CD4-positive, alpha-beta T cell treated with Interleukin-4 for 4 hours (primary cell): Measurements from ENCODE around the gene ADGRB3.

Source experiments
- DNase-seq: peaks from one replicate; pipeline ENCODE4 v3.0.0-alpha.2; 2020

The ADGRB3 gene

GRCh38 chr6:68709882-68710281 lies 74.8 kb downstream of the ADGRB3 start:
- no peak for DNase-seq

- DNase-seq, result no peak
Observed at GRCh38 chr6:68710496-68710895, 75.4 kb downstream of the ADGRB3 start.

DNA sequence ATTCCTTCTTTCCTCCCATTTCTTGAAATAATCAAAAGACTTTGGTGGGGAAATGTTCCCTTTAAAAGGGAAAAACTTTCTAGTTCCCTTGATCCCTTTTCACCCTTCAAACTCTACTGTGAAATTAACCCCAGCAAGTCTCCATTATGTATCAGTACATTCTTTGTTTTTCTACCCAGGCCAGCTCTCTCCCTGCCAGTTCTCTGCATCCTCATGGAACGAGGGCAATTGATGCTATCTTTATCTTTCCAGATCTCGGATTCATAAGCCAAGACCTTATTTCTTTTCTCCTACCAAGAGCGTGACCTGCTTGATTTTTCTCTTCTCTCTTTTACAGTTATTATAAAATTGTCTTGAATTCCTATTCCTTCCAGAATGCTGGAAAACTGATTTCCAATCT lies 75.8 kb downstream of the ADGRB3 start:
- DNase-seq, result no peak

- no peak for DNase-seq
Observed at GRCh38 chr6:68711386-68712000, 76.4 kb downstream of the ADGRB3 start.

- DNase-seq, result no peak
Observed at GRCh38 chr6:68716620-68717019, 81.5 kb downstream of the ADGRB3 start.

DNA sequence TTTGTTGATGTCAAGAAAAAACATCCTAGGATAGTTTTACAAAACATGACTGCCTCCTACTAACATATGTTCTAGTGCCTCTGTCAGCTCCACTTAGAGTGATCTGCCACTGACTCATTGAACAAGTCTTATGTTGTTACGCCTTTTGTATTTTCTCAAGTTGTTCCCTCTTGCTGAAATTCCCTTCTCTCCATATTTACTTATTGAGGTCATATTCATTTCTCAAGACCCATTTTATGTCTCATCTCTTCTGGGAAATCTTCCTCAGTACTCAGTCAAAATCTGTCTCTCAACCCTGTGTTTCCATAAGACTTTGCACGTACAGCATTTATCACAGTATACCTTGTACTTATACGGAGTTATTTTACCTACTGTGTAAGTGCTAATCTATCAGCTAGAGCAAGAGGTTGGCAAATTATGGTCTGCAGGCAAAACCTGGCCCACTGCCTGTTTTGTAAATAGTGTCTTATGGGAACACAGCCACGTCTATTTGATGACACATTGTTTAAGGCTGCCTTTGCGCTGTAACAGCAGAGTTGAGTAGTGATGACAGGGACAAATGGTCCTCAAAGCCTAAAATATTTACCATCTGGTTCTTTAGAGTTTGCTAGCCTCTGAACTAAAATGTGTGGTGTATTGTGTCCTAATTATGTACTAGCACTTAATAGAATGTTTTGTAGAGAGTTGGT lies 83.4 kb downstream of the ADGRB3 start:
- no peak for DNase-seq

DNA sequence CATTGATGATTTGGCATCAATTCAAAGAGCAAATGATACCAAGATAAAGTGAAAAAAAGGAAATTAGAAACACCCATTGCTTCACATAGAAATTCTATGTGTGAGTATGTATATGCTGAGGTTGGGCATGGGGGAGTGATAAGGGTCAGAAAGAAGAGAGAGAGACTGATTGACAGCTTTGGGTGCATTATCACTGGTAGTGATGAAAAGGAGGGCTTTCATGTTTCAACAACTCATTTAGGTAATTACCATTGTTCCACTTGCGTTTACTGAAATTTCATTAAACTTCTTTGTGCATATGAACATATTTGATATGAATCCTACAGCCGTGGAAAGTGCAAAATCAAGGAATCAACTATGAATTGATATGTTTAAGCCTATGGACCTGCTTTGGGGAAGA lies 84.7 kb downstream of the ADGRB3 start:
- no peak for DNase-seq

DNA sequence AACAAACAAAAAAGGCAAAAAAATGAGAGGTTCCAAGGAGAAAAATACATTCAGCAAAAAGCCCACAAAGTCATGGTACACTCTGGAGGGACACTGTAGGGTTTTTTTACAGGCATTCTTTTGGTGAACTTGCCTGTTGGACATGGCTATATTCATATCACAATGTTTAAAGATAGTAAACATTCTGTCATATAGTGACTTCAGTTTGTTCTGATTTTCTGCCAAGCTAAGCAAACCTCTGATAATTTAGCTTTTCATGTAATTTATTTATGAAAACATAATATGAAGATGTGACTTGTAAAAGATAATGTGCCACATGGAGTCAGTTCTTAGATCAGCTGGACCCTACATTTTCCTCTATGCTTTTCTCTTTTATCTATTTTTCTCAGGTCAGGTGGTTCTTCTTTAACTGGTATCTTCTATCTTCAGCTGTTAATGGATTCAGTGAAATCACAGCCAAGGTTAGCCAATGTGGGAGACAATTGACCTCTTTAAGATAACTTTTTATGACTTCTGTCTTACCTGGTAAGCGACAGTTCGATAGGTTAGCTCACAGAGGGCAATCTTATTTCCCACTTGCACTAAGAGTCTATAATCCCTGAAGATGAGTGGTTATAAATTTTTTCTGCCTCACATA lies 87.9 kb downstream of the ADGRB3 start:
- no peak for DNase-seq

- DNase-seq, result no peak
Observed at GRCh38 chr6:68724060-68724459, 89.0 kb downstream of the ADGRB3 start.

DNA sequence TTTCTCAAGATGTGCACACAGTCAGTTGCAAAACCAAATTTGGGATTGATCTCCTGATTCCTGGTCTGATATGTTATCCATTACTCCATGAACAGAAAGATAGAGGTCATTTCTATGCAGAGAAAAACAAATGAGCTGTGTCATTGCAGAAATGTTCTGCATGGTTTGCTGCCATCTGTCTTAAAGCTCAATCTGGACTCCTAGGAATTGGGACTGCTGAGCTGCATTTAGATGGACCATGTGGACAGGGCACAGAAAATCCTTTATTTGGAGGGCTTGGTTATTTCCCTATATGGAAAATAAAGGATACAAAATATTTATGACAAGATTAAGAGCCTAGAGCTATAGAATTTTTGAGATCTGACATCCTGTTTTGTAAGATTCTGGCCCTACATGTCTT lies 91.3 kb downstream of the ADGRB3 start:
- DNase-seq, result no peak

DNA sequence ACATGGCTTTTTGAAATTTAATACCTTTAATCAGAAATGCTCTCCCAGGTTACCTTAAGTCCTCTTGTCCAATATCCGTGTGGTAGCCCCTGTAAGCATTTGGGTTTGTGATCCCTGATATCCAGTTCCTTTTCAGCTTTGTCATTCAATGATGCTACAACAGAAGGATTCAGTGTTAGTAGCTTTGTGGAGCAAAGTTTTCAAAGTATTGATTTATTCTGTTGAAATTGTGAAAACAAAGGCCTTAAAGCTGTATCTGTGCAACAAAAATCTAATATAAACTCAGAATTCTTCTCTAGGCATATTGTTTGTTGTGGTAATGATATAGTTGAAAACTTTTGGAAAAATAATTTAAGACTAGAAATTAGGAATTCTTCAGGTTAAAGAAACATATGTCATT lies 91.9 kb downstream of the ADGRB3 start:
- DNase-seq, result no peak

- no peak for DNase-seq
Observed at GRCh38 chr6:68727699-68728098, 92.6 kb downstream of the ADGRB3 start.

DNA sequence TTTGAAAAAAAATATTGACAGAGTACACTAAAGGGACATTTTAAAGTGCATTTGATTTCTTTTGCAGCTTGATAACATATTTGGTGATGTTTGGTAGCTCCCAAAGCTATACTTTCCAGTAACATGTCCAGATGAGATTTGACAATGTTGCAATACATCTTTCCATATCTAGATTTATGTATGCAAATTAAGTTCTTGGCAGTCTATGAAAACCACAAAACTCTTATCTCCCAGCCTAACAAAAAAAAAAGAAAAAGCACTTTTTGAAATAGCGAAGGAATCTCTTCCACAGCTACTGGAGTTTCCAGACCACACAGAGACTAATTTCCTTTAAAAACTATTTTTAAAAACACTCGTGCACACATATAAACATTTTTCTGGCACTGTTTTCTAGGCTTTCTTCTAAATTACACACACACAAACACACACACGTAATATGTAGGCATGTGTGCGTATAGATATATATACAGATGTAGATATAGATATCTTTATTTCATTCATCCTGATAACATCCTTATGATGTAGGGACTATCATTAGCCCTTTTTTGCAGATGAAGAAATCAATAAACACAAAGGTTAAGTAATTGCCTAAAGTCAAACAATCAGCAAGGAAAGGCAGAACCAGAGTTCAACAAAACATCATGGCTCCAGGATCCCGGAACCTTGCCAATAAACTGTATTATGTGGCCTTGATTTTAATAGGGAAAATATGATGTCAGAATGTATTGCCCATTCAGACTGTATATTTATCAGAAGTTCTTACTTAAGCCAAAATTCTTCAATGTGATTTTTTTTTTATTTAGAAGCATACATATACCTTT lies 93.3 kb downstream of the ADGRB3 start:
- no peak for DNase-seq

DNA sequence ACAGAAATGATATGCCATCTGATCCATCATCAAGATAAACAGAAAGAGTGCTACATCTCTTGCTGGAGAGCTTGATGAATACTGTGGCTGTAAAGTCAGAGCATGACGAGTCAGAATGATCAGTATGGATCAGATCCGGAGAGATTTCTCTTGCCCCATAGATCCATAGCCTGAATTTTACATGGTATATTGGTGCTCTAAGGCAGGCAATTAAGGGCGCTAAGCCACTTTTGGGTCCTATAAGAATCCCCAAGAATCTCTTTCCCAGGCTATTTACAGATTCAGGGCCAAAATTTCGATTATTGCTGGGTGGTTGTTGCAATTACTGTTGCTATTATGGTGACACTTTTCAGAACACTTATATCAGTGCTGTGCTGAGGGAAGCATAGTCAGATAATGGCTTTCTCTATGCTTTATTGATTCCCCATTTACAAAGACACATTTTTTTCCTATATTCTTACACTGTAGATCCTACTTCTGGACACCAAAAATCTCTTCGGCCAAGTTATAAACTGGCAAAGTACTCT lies 94.4 kb downstream of the ADGRB3 start:
- DNase-seq, result no peak

GRCh38 chr6:68730291-68731054 lies 95.4 kb downstream of the ADGRB3 start:
- DNase-seq, result no peak

GRCh38 chr6:68732423-68732822 lies 97.3 kb downstream of the ADGRB3 start:
- DNase-seq, result no peak

- no peak for DNase-seq
Observed at GRCh38 chr6:68735866-68736265, 100.8 kb downstream of the ADGRB3 start.

GRCh38 chr6:68737061-68737460 lies 102.0 kb downstream of the ADGRB3 start:
- DNase-seq, result no peak

GRCh38 chr6:68738039-68738438 lies 103.0 kb downstream of the ADGRB3 start:
- DNase-seq, result no peak

DNA sequence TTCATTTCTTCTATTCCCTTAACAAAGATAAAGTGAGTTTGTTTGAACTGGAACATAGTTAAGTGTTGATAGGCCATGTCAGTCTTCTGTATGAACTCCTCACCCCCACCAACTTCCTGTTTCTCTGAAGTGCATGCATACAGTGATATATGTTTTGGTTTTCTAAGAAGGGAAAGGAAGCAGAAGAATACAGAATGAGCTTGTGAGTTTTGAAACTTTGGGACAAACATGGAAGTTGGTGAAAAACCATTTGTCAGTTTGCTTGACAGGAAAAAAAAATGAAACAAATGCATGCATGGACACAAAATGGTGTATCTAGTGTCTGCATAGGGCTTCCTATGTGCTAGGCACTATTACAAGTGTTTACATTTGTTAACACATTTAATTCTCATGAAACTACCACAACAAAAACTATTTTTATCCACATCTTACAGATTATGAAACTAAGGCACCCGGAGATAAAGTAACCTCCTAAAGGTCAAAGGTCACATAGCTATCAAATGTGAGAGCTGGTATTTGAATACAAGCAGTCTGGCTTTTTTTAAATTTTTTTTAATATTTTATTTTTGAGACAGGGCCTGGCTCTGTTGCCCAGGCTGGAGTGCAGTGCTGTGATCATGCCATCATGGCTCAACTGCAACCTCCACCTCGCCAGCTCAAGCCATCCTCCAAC lies 105.9 kb downstream of the ADGRB3 start:
- no peak for DNase-seq

GRCh38 chr6:68741501-68742386 lies 106.7 kb downstream of the ADGRB3 start:
- no peak for DNase-seq
